A375 (cell line): ENCODE data around the gene GGA3. TPM values are rescaled to one million over a fixed set of nuclear protein-coding genes. Genes with fewer than 3 reads are reported as not detected.

ENCODE experiments used
- total RNA-seq: library from RNA; depleted of rRNA; stranded (reverse); fragments of >200 nt; shearing (Covaris generic); gene quantifications from 2 replicates; pipeline ENCODE4 v1.2.3, GENCODE V29; 2014; rRNA removed

The GGA3 gene, protein sequence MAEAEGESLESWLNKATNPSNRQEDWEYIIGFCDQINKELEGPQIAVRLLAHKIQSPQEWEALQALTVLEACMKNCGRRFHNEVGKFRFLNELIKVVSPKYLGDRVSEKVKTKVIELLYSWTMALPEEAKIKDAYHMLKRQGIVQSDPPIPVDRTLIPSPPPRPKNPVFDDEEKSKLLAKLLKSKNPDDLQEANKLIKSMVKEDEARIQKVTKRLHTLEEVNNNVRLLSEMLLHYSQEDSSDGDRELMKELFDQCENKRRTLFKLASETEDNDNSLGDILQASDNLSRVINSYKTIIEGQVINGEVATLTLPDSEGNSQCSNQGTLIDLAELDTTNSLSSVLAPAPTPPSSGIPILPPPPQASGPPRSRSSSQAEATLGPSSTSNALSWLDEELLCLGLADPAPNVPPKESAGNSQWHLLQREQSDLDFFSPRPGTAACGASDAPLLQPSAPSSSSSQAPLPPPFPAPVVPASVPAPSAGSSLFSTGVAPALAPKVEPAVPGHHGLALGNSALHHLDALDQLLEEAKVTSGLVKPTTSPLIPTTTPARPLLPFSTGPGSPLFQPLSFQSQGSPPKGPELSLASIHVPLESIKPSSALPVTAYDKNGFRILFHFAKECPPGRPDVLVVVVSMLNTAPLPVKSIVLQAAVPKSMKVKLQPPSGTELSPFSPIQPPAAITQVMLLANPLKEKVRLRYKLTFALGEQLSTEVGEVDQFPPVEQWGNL
- total RNA-seq: 17.2 and 28.1 TPM in 2 replicates

DNA sequence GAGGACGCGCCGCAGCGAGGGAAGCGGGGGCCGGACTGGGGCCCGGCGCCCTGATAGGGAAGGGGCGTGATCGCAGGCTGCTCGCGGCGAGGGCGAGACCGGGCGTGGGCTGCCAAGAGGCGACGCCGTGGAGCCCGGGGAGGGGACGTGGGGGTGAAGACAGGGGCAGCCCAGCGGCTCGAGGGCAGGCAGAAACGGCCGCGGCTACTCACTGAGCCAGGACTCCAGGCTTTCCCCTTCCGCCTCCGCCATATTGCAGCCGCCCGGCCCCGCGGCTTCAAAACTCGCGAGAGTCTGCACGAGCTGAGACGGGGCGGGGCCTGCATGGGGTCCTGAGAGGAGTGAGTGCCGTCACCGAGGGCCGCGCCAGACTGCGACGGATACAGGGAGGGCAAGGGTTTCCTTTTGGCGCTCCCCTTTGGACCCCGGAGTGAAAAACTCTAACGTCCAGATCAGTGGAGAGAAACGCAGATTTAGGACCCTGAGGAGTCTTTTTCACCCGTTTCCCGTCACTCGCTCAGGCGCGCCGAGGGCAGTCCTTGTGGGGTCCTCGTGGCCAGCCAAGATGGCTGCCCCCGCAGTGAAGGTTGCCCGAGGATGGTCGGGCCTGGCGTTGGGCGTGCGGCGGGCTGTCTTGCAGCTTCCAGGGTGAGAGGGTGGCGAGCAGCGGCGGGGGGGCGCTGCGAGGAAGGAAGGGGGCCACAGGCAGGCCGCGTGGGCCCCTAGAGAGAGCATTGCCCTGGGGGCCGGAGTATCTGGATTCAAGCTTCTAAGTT is at the start of gene GGA3, which contains the start of gene MRPS7:
GGA3 (minus strand) TSS at position 271 of the 776 bp plus-strand sequence; CDS start at position 252, 19 bp downstream.
MRPS7 (plus strand) TSS at position 544 of the 776 bp plus-strand sequence; CDS start at position 566, 22 bp downstream.

DNA sequence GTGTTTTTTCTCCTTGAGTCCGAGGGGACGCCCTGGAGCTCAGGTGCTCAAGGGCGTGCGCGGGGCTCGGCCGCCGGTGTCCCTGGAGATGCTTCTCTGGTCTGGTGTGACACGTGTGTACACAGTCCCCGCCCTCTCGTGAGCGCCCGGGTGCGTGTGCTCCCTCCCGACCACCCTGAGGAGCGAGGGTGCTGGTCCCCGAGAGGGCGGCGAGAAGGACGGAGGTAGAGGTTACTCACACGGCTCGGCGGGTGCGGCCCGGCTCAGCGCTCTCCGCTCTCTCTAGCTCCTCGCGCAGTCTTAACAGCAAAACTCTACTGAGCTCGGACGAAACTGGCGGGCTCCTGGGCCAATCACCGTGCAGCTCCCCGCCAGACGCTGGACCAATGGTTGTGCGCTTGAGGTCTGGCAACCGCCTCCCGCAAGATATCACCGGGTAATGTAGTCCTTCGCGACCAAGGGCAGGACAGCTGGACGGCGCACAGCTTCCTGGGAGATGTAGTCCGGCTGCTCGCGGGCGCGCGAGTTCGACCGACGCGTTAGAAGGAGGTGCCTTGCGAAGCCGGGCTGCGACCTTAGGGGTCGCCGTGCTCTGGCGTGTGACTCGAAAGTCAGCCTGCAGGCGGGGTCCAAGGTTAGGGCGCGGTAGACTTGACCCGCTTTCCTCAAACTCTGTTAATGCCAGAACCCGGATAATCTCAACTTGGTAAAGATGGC is 27.9 kb upstream of the GGA3 start, which contains the start of gene SLC25A19:
SLC25A19 (minus strand) TSS at position 319 of the 717 bp plus-strand sequence. CDS start 2,669 bp downstream, outside the sequence.

DNA sequence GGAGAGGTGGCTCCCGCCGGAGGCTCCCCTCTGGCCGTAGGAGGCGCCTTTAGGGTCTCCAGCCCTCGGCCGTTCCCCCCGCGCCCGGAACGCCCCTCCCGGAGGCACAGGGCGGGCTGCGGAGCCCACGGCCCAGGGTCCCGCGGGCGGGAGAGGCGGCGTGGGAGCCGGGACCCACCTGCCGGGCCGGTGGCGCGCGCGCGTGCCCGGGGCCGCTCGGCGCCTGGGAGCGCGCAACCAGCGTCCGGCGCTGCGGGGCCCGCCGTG is 9.5 kb upstream of the GGA3 start, which contains the start of gene MIF4GD:
MIF4GD (minus strand) TSS at position 266 of the 267 bp plus-strand sequence. CDS start 1,036 bp downstream, outside the sequence.

DNA sequence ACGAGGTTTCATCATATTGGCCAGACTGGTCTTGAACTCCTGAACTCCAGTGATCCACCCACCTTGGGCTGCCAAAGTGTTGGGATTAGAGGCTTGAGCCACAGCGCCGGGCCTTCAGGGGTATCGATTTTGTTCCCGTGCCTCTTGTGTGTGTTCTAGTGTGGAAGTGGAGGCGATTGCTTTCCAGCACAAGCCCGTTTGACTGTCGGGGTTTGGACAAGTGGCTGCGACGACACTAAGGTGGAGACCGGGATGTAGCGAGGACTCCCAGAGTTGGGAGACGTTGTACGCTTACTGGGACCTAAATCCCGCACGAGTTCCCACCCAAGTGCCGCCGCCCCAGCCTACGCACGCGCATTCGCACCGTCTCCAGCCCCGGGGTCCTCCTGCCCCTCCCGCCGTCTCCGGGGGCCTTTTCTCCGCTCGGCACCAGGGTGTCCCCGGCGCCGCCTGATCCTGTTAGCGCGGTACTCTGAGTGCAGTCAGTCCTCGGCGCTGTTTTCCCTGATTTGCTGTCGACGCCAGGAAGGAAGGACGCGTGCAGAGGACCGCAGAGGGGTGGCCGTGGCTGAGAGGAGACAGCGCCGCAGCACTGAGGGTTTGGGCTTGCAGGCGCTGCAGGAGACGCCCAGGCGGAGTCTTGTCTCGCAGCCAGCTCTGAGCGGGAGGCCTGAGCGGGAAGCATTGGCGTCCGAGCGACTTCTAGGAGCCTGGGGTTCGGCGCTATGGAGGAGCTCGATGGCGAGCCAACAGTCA is 56.2 kb downstream of the GGA3 start, which contains the start of gene NUP85:
NUP85 (plus strand) TSS at position 643 of the 756 bp plus-strand sequence; CDS start at position 726, 83 bp downstream.

Other genes starting within 250 kb of the GGA3 start
- 81.3 and 81.6 TPM in 2 replicates for gene MRPL58, start 248.9 kb downstream of the GGA3 start, total RNA-seq
- 237 and 300 TPM in 2 replicates for gene ATP5PD, start 214.6 kb downstream of the GGA3 start, total RNA-seq
- 10.0 and 11.9 TPM in 2 replicates for gene KCTD2, start 214.4 kb downstream of the GGA3 start, total RNA-seq
- gene SLC16A5, start 173.7 kb downstream of the GGA3 start, total RNA-seq: 32.2 and 37.9 TPM in 2 replicates
- gene ARMC7, start 151.6 kb downstream of the GGA3 start, total RNA-seq: 3.7 and 5.7 TPM in 2 replicates
- 261 and 296 TPM in 2 replicates for gene NT5C, start 129.9 kb downstream of the GGA3 start, total RNA-seq
- 263 and 292 TPM in 2 replicates for gene JPT1, start 107.1 kb downstream of the GGA3 start, total RNA-seq
- 175 and 188 TPM in 2 replicates for gene SUMO2, start 78.6 kb downstream of the GGA3 start, total RNA-seq
- 36.7 and 42.1 TPM in 2 replicates for gene NUP85, start 55.9 kb downstream of the GGA3 start, total RNA-seq
- 62.5 and 77.0 TPM in 2 replicates for gene MRPS7, start 273 bp upstream of the GGA3 start, total RNA-seq
- 29.4 and 32.3 TPM in 2 replicates for gene MIF4GD, start 9.6 kb upstream of the GGA3 start, total RNA-seq
- 30.6 and 36.8 TPM in 2 replicates for gene SLC25A19, start 27.8 kb upstream of the GGA3 start, total RNA-seq
- 90.8 and 106 TPM in 2 replicates for gene GRB2, start 144.1 kb upstream of the GGA3 start, total RNA-seq
- gene TMEM94, start 195.0 kb upstream of the GGA3 start, total RNA-seq: 21.4 and 25.2 TPM in 2 replicates